Activated CD8-positive, alpha-beta memory T cell treated with anti-CD3 and anti-CD28 coated beads, Interleukin-2, amount 50 U/mL, for 48 hours (primary cell): ENCODE data around the gene SIL1.
A peak's percentile ranks its signal among the peaks of the same experiment; 100 is the strongest.
"Not testable (repeated sequence)": the region's sequence is repeated elsewhere in the genome, so short reads cannot be mapped to it uniquely, and the experiment has no call there.

Source experiments
- DNase-seq: peaks from one replicate; pipeline ENCODE4 v3.0.0-alpha.2; 2020

The SIL1 gene

GRCh38 chr5:139016186-139016585, 182.0 kb downstream of the SIL1 start:
- no peak for DNase-seq

GRCh38 chr5:139014726-139015125, 183.4 kb downstream of the SIL1 start:
- DNase-seq, result no peak

GRCh38 chr5:139012176-139012575, 186.0 kb downstream of the SIL1 start:
- DNase-seq, result no peak

GRCh38 chr5:139011156-139011555, 187.0 kb downstream of the SIL1 start:
- not testable (repeated sequence) for DNase-seq

GRCh38 chr5:139004374-139005307, 193.5 kb downstream of the SIL1 start:
- no peak for DNase-seq

GRCh38 chr5:138999674-139000073, 198.5 kb downstream of the SIL1 start:
- DNase-seq, result no peak

- DNase-seq, result no peak
These were observed 199.6 kb downstream of the SIL1 start for GRCh38 chr5:138998521-138998920.

GRCh38 chr5:138996120-138996519, 202.0 kb downstream of the SIL1 start:
- DNase-seq, result no peak

- DNase-seq, result no peak
These were observed 207.1 kb downstream of the SIL1 start for GRCh38 chr5:138990986-138991590.

- no peak for DNase-seq
These were observed 208.4 kb downstream of the SIL1 start for GRCh38 chr5:138989720-138990119.

- DNase-seq, result no peak
These were observed 211.9 kb downstream of the SIL1 start for GRCh38 chr5:138986186-138986800.

- DNase-seq, result no peak
These were observed 212.5 kb downstream of the SIL1 start for GRCh38 chr5:138985683-138986082.

GRCh38 chr5:138985256-138985655, 212.9 kb downstream of the SIL1 start:
- DNase-seq, result no peak

- DNase-seq, result no peak
These were observed 214.2 kb downstream of the SIL1 start for GRCh38 chr5:138983984-138984383.

- no peak for DNase-seq
These were observed 216.6 kb downstream of the SIL1 start for GRCh38 chr5:138981586-138981985.

- DNase-seq, result no peak
These were observed 217.0 kb downstream of the SIL1 start for GRCh38 chr5:138981131-138981530.

- no peak for DNase-seq
These were observed 217.7 kb downstream of the SIL1 start for GRCh38 chr5:138980441-138980840.

- DNase-seq, result peak; percentile 65
These were observed 218.4 kb downstream of the SIL1 start for GRCh38 chr5:138979684-138980280.

GRCh38 chr5:138978581-138978980, 219.6 kb downstream of the SIL1 start:
- no peak for DNase-seq

- DNase-seq, result no peak
These were observed 220.1 kb downstream of the SIL1 start for GRCh38 chr5:138978080-138978479.

GRCh38 chr5:138975098-138975847, 222.9 kb downstream of the SIL1 start:
- DNase-seq, result no peak

GRCh38 chr5:138974227-138975063, 223.7 kb downstream of the SIL1 start:
- no peak for DNase-seq
